PC-3 (cell line): ENCODE measurements around the gene PRDM9.

Experiments used
- EZH2 ChIP-seq: fragments of 300-600 bp; sonication (generic); IDR thresholded peaks from one replicate; pipeline ENCODE4 v1.6.1; 2017; ENCODE audit warnings: antibody characterized with exemption, mild to moderate bottlenecking, low read length; ENCODE audit not compliant: unreplicated experiment
- TF ChIP-seq, protein P1 (sequence below): fragments of 300-600 bp; sonication (generic); conservative IDR thresholded peaks from 2 replicates; pipeline ENCODE4 v1.5.1; 2017; ENCODE audit warnings: antibody characterized with exemption, low read depth, mild to moderate bottlenecking, low read length

DNA sequence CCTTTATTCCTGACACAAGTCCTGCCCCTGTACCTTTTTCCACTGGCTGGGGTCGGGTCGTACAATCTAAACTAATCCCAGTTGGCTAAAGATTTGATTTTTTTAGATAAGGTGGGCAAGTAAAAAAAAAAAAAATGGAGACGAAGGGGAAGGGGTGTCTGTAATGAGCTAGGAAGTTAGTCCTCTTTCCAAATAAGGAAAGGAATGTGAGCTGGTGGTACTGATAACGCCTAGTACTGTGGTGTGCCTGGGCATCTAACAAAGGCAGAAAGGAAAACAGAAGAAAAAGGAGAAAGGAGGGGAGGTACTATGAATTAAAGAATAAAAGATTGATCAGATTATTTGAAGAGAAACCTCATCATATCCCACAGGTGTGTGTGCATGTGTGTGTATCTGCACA lies 21.3 kb downstream of the PRDM9 start:
- TF ChIP-seq, protein P1, sequence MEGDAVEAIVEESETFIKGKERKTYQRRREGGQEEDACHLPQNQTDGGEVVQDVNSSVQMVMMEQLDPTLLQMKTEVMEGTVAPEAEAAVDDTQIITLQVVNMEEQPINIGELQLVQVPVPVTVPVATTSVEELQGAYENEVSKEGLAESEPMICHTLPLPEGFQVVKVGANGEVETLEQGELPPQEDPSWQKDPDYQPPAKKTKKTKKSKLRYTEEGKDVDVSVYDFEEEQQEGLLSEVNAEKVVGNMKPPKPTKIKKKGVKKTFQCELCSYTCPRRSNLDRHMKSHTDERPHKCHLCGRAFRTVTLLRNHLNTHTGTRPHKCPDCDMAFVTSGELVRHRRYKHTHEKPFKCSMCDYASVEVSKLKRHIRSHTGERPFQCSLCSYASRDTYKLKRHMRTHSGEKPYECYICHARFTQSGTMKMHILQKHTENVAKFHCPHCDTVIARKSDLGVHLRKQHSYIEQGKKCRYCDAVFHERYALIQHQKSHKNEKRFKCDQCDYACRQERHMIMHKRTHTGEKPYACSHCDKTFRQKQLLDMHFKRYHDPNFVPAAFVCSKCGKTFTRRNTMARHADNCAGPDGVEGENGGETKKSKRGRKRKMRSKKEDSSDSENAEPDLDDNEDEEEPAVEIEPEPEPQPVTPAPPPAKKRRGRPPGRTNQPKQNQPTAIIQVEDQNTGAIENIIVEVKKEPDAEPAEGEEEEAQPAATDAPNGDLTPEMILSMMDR = no peak
- TF ChIP-seq EZH2 = no peak
